HCT116 (cell line): Measurements from ENCODE around the gene PHOX2A.

Experiments used
- FOSL1 ChIP-seq: IDR thresholded peaks from 2 replicates; pipeline ENCODE4 v1.6.1; 2012; ENCODE audit warnings: low read depth
- SRF ChIP-seq: IDR thresholded peaks from 2 replicates; pipeline ENCODE4 v1.6.1; 2012; ENCODE audit warnings: low read depth
- TF ChIP-seq, protein P1 (sequence below), 3 experiments: fragments of 200-600 bp in 1 of 3; sonication (generic) in 1 of 3; IDR thresholded peaks in 2 of 3; conservative IDR thresholded peaks in 1 of 3; 2 replicates each; pipeline ENCODE4 v1.5.1; 2012 to 2017; ENCODE audit warnings: low read depth in 2 of 3, low read length in 2 of 3, antibody characterized with exemption in 1 of 3, borderline replicate concordance in 1 of 3, control low read depth in 1 of 3, mild to moderate bottlenecking in 1 of 3, mixed read lengths in 1 of 3, mixed run types in 1 of 3, moderate library complexity in 1 of 3; ENCODE audit not compliant: insufficient read depth in 1 of 3

DNA sequence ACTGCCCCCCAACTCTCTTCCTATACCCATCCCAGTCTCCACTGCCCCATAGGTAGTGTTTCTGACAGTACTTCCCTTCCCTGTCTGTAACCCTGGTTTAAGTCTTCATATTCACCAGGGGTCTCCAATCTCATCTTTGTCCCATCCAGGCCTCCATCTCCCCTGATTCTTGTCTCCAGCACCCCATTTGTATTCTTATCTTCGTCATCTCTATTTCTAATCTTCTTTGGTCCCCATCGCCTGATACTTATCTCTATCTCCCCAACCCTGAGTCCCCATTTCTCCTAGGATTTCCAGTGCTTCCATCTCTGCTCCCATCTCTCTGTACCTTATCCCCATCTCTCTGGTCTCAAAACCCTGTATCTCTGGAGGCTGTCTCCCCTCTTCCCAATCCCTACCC is 1.8 kb downstream of the PHOX2A start:
- TF ChIP-seq, protein P1, sequence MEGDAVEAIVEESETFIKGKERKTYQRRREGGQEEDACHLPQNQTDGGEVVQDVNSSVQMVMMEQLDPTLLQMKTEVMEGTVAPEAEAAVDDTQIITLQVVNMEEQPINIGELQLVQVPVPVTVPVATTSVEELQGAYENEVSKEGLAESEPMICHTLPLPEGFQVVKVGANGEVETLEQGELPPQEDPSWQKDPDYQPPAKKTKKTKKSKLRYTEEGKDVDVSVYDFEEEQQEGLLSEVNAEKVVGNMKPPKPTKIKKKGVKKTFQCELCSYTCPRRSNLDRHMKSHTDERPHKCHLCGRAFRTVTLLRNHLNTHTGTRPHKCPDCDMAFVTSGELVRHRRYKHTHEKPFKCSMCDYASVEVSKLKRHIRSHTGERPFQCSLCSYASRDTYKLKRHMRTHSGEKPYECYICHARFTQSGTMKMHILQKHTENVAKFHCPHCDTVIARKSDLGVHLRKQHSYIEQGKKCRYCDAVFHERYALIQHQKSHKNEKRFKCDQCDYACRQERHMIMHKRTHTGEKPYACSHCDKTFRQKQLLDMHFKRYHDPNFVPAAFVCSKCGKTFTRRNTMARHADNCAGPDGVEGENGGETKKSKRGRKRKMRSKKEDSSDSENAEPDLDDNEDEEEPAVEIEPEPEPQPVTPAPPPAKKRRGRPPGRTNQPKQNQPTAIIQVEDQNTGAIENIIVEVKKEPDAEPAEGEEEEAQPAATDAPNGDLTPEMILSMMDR (IDR thresholded peaks at IDR 0.05 in 2 of 3, conservative IDR thresholded peaks at IDR 0.05 in 1 of 3; ENCODE audit: borderline replicate concordance in 1 of 3, insufficient read depth in 1 of 3, low read depth in 2 of 3, low read length in 2 of 3) = no peak
- no peak for TF ChIP-seq FOSL1
- no peak for TF ChIP-seq SRF
